Gastroesophageal sphincter (tissue), 4 donors: ENCODE measurements around the gene HSPB8. TPM values are rescaled to one million over a fixed set of nuclear protein-coding genes. Genes with fewer than 3 reads are reported as not detected.

Experiments used
- ATAC-seq: fragments of 150-250 bp; one replicate; pipeline ENCODE4 v1.9.1; 2016; ENCODE audit warnings: mild to moderate bottlenecking, moderate library complexity
- H3K27ac ChIP-seq, 4 donors: fragments of 200-600 bp; sonication (generic) in 3 of 4; 1 replicate in 3 of 4; 2 replicates in 1 of 4; pipeline ENCODE4 v1.5.1; 2016 to 2019
- H3K27me3 ChIP-seq: fragments of 200-600 bp; sonication (generic); one replicate; pipeline ENCODE4 v1.5.1; 2019
- H3K36me3 ChIP-seq, 2 donors: fragments of 200-600 bp; sonication (generic); one replicate each; pipeline ENCODE4 v1.5.1; 2019; ENCODE audit warnings: control low read depth in 1 of 2
- H3K4me1 ChIP-seq, 3 donors: fragments of 200-600 bp; sonication (generic); 1 replicate in 2 of 3; 2 replicates in 1 of 3; pipeline ENCODE4 v1.5.1; 2016 to 2019; ENCODE audit warnings: control low read depth in 2 of 3
- H3K4me3 ChIP-seq, 2 donors: fragments of 200-600 bp; sonication (generic); one replicate each; pipeline ENCODE4 v1.5.1; 2019; ENCODE audit warnings: mild to moderate bottlenecking in 1 of 2, moderate library complexity in 1 of 2
- H3K9me3 ChIP-seq, 3 donors: fragments of 200-600 bp; sonication (generic); one replicate each; pipeline ENCODE4 v1.5.1; 2017 to 2019; ENCODE audit warnings: control low read depth in 2 of 3
- CTCF ChIP-seq, 4 experiments: fragments of 200-600 bp in 2 of 4; fragments of 450-650 bp in 2 of 4; sonication (generic) in 1 of 4; IDR thresholded peaks; one replicate each; pipeline ENCODE4 v1.5.1; 2017 to 2019; ENCODE audit warnings: antibody characterized with exemption in 4 of 4, mild to moderate bottlenecking in 2 of 4, moderate library complexity in 2 of 4
- EP300 ChIP-seq: sonication (generic); formaldehyde crosslinking; IDR thresholded peaks from one replicate; pipeline ENCODE4 v1.6.1; 2017; ENCODE audit warnings: antibody characterized with exemption, mild to moderate bottlenecking
- POLR2A ChIP-seq, 2 donors: fragments of 450-650 bp; IDR thresholded peaks; one replicate each; pipeline ENCODE4 v1.6.1; 2017; ENCODE audit warnings: antibody characterized with exemption in 2 of 2, mild to moderate bottlenecking in 2 of 2, moderate library complexity in 1 of 2
- POLR2AphosphoS5 ChIP-seq: sonication (generic); formaldehyde crosslinking; IDR thresholded peaks from one replicate; pipeline ENCODE4 v1.6.1; 2017; ENCODE audit warnings: antibody characterized with exemption
- WGBS, 2 donors: methylation state at CpG; one replicate each; pipeline ENCODE4 v1.1.5; 2018; ENCODE audit warnings: low coverage in 1 of 2; 5-methylcytosine and 5-hydroxymethylcytosine counted together
- total RNA-seq, 4 donors: library from RNA; depleted of rRNA; stranded (reverse); fragments of >200 nt; gene quantifications; one replicate each; pipeline ENCODE4 v1.1.0, GENCODE V29; 2016

The HSPB8 gene
- 100 to 1,000 TPM; 389 to 508 (median 448) TPM for total RNA-seq

GRCh38 chr12:119178544-119179334 lies at the start of gene HSPB8:
HSPB8 (plus strand) TSS chr12:119178931; CDS start chr12:119179313, 382 bp downstream.
- Histone ChIP-seq H3K27me3 (no peaks in the 10 kb centered on the region), H3K36me3 (no peaks in the 10 kb centered on the region), H3K27ac (peak within 1 kb of the TSS; percentile 91 to 99 (median 96)), H3K9me3 (no peaks in the 10 kb centered on the region), H3K4me3 (peak within 1 kb of the TSS; percentile 71 to 83), H3K4me1 (peaks cover 0 to 41% (median 10%) of the 10 kb centered on the region in 3 donors)
- peak; percentile 91 for ATAC-seq
- WGBS, 2 donors: 0% methylated on average over 1 of the region's 33 CpGs; no CpG with 5 or more reads in 1 of the 2 donors
- TF ChIP-seq POLR2AphosphoS5 (peak; percentile 99), CTCF (IDR thresholded peaks at IDR 0.05) (peak in 1 of 4 experiments; percentile 12), EP300 (no peak), POLR2A (IDR thresholded peaks at IDR 0.05) (peak; percentile 99)

- WGBS, 2 donors: 78% methylated on average over 3 of the region's 3 CpGs
- Histone ChIP-seq H3K9me3 (peaks cover 0 to 19% (median 0%) of the 10 kb centered on the region in 3 donors), H3K36me3 (no peaks in the 10 kb centered on the region), H3K4me3 (no peak overlapping the region), H3K27me3 (no peaks in the 10 kb centered on the region), H3K4me1 (no peaks in the 10 kb centered on the region), H3K27ac (no peak overlapping the region)
- TF ChIP-seq EP300 (no peak), CTCF (IDR thresholded peaks at IDR 0.05) (no peak), POLR2AphosphoS5 (no peak), POLR2A (IDR thresholded peaks at IDR 0.05) (no peak)
- no peak for ATAC-seq
These were observed 48.8 kb upstream of the HSPB8 start for GRCh38 chr12:119129827-119130434.

- no peak overlapping the region for H3K27ac ChIP-seq
- H3K36me3 ChIP-seq: no peaks in the 10 kb centered on the region
- no peak overlapping the region for H3K4me3 ChIP-seq
- no peak for TF ChIP-seq EP300
- no peaks in the 10 kb centered on the region for H3K27me3 ChIP-seq
- whole genome bisulfite sequencing, 2 donors: 89 to 100% methylated on average over 2 to 9 of the region's 10 CpGs
- peaks cover 0 to 19% (median 0%) of the 10 kb centered on the region in 3 donors for H3K9me3 ChIP-seq
- no peaks in the 10 kb centered on the region for H3K4me1 ChIP-seq
- ATAC-seq: no peak
These were observed 48.2 kb upstream of the HSPB8 start for GRCh38 chr12:119130523-119130922.

- Histone ChIP-seq H3K4me1 (no peaks in the 10 kb centered on the region), H3K27ac (no peak overlapping the region), H3K36me3 (no peaks in the 10 kb centered on the region), H3K4me3 (no peak overlapping the region), H3K9me3 (peaks cover 0 to 19% (median 0%) of the 10 kb centered on the region in 3 donors), H3K27me3 (no peaks in the 10 kb centered on the region)
- no peak for ATAC-seq
- WGBS, 2 donors: 83 to 90% methylated on average over 2 to 3 of the region's 3 CpGs
- TF ChIP-seq POLR2A (IDR thresholded peaks at IDR 0.05): no peak
- no peak for TF ChIP-seq CTCF (IDR thresholded peaks at IDR 0.05)
These were observed 44.3 kb upstream of the HSPB8 start for GRCh38 chr12:119134284-119135072.

- TF ChIP-seq EP300 (no peak), POLR2AphosphoS5 (no peak), CTCF (IDR thresholded peaks at IDR 0.05) (no peak), POLR2A (IDR thresholded peaks at IDR 0.05) (no peak)
- Histone ChIP-seq H3K4me1 (no peaks in the 10 kb centered on the region), H3K27me3 (no peaks in the 10 kb centered on the region), H3K9me3 (peaks cover 0 to 15% (median 0%) of the 10 kb centered on the region in 3 donors), H3K36me3 (no peaks in the 10 kb centered on the region), H3K27ac (no peak overlapping the region), H3K4me3 (no peak overlapping the region)
- ATAC-seq: no peak
- WGBS, 2 donors: 63 to 100% methylated on average over 2 to 4 of the region's 4 CpGs
These were observed 41.8 kb upstream of the HSPB8 start for GRCh38 chr12:119136811-119137410.
